HFF-Myc (cell line): ENCODE data around the gene NTRK2.

ENCODE experiments used
- DNase-seq: peaks from one replicate; pipeline ENCODE4 v3.0.0-alpha.2; 2011; ENCODE audit warnings: low read depth; ENCODE audit errors: extremely low read depth
- H3K4me3 ChIP-seq: replicated peaks from 2 replicates; pipeline ENCODE4 v1.5.1; 2011; ENCODE audit warnings: low read depth, mild to moderate bottlenecking, control low read depth, low read length
- TF ChIP-seq, protein P1 (sequence below): IDR thresholded peaks from 2 replicates; pipeline ENCODE4 v1.5.1; 2012; ENCODE audit warnings: mild to moderate bottlenecking, low read depth, low read length, control low read depth; ENCODE audit errors: missing control alignments

NTRK2 gene

DNA sequence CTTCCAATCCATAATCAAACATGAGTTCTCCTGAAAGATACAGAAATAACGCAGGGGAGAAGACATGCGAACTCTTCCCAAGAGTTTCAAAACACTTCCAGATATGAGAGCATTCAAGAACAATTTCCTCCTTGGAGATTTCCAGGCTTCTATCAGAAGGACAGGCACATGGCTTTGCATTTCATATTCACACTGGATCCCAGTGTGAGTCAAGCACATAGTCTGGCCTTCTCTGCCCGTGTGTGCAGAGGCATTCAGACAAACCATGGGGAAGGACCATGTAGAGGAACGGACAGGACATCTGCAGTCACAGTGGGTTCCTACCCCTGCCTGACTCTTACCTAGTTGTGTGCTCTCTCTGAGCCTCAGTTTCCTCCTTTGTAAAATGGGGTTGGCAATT lies 384.5 kb downstream of the NTRK2 start:
- no peak for DNase-seq
- TF ChIP-seq, protein P1, sequence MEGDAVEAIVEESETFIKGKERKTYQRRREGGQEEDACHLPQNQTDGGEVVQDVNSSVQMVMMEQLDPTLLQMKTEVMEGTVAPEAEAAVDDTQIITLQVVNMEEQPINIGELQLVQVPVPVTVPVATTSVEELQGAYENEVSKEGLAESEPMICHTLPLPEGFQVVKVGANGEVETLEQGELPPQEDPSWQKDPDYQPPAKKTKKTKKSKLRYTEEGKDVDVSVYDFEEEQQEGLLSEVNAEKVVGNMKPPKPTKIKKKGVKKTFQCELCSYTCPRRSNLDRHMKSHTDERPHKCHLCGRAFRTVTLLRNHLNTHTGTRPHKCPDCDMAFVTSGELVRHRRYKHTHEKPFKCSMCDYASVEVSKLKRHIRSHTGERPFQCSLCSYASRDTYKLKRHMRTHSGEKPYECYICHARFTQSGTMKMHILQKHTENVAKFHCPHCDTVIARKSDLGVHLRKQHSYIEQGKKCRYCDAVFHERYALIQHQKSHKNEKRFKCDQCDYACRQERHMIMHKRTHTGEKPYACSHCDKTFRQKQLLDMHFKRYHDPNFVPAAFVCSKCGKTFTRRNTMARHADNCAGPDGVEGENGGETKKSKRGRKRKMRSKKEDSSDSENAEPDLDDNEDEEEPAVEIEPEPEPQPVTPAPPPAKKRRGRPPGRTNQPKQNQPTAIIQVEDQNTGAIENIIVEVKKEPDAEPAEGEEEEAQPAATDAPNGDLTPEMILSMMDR, result no peak
- no peak overlapping the region for H3K4me3 ChIP-seq

DNA sequence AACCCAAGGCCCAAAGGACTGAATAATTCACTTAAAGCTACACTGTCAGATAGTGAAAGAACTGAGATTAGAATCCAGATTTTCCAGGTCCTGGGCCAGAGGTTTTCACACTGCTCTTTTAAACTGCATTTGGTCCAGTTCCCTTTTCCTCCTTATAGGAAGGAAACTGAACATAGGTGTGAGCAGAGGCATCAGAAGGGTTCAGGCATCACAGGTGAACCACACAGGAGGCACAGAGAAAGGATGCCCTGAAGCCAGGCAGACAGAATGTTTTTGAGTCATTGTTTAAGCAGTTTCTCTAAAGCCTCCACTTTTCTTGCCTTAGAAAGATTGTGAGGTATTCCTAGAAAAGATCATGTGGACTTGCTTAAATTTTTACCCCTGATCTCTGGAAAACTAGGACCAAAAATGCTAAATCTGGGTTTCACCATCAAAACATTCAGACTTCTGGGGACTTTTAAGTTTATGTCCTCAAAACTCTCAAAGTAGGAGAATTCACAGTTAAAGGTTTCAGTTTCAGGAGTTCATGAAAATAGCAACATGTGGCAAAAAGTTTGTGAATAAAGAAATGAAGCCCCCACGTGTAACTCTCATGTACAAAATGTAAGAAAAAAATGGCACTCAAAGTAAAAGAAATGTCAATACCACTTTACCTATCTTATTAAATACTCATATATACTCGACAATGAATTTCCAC lies 386.1 kb downstream of the NTRK2 start:
- no peak for DNase-seq

DNA sequence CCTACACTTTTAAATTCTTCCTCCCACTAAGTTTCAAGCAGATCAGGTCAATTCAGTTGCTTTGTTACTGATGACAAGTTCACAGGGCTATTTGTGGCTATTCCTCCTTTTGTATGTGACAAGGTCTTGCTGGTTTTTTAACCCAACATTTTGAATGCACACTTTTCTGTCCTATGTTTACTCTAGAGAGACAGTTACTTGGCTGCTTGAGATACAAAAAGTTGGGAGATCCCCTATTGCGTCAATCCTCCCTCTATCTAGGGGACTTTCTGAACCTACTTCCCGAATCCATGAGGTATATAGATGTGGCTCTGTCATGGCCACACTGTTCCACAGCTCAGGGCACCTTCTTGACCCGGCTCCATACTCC lies 386.7 kb downstream of the NTRK2 start:
- DNase-seq, result no peak
- TF ChIP-seq, protein P1, result no peak
- H3K4me3 ChIP-seq, result no peak overlapping the region

More for the DNA sequence above, 386.1 kb downstream of the NTRK2 start:
- TF ChIP-seq, protein P1, result no peak
- H3K4me3 ChIP-seq, result no peak overlapping the region

DNA sequence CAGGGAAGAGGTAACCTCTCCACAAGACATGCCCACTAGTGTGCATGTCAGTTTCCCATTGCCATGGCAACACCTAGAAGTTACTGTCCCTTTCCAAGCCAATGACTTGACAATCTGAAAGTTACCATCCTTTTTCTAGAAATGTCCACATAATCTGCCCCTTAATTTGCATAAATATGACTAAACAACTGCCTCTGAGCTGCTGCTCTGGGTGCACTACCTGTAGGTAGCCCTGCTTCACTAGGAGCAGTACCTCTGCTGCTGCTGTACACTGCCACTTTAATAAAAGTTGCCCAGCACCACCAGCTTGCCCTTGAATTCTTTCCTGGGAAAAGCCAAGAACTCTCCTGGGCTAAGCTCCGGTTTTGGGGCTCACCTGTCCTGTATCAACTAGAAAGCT lies 392.4 kb downstream of the NTRK2 start:
- H3K4me3 ChIP-seq, result no peak overlapping the region
- TF ChIP-seq, protein P1, result no peak
- no peak for DNase-seq

DNA sequence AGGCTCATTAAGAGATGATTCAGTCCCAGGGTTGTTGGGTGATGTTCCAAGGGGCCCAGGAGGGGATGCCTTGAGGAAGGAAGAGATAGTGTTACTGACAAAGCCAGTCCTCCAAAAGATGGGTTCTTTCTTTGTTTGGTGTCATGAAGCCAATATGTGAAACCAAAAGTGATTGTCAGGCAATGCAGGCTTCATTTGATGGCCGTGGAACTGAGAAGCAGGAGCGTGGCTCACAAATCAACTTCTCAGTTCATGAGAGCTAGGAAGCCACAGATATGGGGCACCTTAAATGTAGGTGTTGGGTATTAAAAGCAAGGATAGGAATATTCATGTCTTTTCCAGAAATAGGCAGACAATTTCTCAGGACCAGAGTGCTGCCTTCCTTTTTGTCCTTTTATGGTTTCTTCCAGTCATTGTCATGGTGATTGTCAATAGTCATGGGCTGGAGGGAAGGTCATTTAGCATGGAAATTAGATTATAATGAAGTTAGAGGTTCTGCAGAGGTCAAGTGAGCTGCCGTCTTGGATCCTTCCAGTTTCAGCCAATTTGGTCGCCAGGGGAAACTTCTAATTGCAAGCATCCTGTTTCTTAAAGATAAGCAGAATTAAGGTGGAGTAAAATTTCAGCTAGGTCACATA lies 393.0 kb downstream of the NTRK2 start:
- no peak overlapping the region for H3K4me3 ChIP-seq
- TF ChIP-seq, protein P1, result no peak
- no peak for DNase-seq

DNA sequence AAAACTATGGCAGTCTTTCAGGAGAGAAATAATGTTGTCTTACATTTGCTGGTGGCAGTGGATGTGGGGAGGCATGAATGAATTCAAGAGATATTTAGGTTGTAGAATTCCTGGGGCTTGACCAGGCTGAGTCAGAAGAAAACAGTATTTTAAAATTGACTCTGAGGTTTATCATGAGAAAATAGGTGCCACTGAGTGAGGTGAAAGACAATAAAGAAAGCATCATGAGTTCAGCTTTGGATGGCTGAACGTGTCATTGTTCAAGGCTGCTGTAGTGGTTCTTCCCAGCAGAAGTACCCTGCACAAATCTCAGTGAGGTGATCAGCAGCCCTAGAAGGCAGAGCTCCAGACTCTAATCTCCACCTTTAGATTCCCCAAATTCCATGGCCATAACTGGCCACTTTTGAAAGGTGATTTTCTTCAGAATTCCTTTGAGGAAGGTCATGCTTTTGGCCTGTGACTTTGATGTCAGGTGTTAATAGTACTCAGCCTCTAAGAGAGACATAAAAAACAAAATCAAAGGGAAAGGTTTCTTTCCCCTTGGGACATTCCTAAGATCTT lies 395.4 kb downstream of the NTRK2 start:
- TF ChIP-seq, protein P1, result no peak

More for the DNA sequence above, 395.4 kb downstream of the NTRK2 start:
- no peak for DNase-seq
- no peak overlapping the region for H3K4me3 ChIP-seq
